Measurements from ENCODE around the gene KRT15.
"Not testable (repeated sequence)": the region's sequence is repeated elsewhere in the genome, so short reads cannot be mapped to it uniquely, and the experiment has no call there.

DNA sequence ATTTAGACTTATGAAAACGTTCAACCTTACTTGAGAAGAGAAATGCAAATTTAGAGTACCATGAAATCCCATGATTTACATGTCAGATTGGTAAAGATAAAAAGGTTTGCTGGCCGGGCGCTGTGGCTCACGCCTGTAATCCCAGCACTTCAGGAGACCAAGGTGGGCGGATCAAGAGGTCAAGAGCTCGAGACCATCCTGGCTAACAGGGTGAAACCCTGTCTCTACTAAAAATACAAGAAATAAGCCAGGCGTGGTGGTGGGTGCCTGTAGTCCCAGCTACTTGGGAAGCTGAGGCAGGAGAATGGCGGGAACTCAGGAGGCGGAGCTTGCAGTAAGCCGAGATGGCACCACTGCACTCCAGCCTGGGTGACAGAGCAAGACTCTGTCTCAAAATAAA lies 24.1 kb upstream of the KRT15 start:
- not testable (repeated sequence) for TF ChIP-seq POLR2A (IDR thresholded peaks at IDR 0.05); EP300 (IDR thresholded peaks at IDR 0.05; ENCODE audit: low read depth); POLR2AphosphoS5 (IDR thresholded peaks at IDR 0.05)
- TF ChIP-seq, protein P1, sequence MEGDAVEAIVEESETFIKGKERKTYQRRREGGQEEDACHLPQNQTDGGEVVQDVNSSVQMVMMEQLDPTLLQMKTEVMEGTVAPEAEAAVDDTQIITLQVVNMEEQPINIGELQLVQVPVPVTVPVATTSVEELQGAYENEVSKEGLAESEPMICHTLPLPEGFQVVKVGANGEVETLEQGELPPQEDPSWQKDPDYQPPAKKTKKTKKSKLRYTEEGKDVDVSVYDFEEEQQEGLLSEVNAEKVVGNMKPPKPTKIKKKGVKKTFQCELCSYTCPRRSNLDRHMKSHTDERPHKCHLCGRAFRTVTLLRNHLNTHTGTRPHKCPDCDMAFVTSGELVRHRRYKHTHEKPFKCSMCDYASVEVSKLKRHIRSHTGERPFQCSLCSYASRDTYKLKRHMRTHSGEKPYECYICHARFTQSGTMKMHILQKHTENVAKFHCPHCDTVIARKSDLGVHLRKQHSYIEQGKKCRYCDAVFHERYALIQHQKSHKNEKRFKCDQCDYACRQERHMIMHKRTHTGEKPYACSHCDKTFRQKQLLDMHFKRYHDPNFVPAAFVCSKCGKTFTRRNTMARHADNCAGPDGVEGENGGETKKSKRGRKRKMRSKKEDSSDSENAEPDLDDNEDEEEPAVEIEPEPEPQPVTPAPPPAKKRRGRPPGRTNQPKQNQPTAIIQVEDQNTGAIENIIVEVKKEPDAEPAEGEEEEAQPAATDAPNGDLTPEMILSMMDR (IDR thresholded peaks at IDR 0.05): not testable (repeated sequence)
